Measurements from ENCODE around the gene TRAPPC4.
A peak's percentile ranks its signal among the peaks of the same experiment; 100 is the strongest.
"Not testable (repeated sequence)": the region's sequence is repeated elsewhere in the genome, so short reads cannot be mapped to it uniquely, and the experiment has no call there.

The TRAPPC4 gene, protein sequence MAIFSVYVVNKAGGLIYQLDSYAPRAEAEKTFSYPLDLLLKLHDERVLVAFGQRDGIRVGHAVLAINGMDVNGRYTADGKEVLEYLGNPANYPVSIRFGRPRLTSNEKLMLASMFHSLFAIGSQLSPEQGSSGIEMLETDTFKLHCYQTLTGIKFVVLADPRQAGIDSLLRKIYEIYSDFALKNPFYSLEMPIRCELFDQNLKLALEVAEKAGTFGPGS

DNA sequence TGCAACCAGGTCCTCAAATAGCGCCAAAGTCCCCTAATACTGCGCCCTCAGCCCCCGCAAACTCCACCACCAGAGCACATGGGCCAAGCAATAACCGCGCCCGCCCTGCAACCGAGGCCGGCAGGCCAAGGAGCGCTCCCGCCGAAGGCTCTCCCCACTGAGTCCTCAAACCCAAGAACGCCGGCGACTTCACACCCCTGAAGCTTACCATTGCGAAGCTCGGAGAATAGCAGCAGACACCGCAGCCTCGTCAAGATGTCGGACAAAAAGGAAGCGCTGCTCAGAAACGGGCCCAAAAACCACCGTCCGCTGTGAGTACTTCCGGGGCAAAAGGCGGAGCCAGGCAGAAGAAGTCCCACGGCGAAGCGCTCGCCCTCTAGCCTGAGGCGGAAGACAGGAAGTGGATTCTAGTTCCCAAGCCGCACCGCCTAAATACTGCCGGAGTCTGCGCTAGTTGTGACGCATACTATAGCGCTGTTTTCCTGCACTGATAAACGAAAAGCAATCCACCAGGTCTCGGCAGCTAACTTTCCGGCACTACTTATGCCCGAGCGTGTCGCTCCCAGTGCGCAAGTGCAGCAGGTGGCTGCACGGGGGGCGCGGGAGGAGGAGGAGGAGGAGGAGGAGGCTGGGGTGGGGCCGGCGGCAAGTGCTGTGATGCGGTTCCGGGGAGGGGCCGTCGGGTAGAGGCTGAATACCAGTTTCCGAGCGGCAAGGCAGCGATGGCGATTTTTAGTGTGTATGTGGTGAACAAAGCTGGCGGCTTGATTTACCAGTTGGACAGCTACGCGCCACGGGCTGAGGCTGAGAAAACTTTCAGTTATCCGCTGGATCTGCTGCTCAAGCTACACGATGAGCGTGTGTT is at the start of gene TRAPPC4, which contains the start of gene RPS25:
Gene TRAPPC4 (plus strand): TSS at position 693 of the 865 bp plus-strand sequence. CDS start 30 bp downstream, at position 723.
Gene RPS25 (minus strand): TSS at position 270 of the 865 bp plus-strand sequence. CDS start 59 bp downstream, at position 211.
- DNase-seq (ENCODE audit: low spot score), result peak; percentile 96

DNA sequence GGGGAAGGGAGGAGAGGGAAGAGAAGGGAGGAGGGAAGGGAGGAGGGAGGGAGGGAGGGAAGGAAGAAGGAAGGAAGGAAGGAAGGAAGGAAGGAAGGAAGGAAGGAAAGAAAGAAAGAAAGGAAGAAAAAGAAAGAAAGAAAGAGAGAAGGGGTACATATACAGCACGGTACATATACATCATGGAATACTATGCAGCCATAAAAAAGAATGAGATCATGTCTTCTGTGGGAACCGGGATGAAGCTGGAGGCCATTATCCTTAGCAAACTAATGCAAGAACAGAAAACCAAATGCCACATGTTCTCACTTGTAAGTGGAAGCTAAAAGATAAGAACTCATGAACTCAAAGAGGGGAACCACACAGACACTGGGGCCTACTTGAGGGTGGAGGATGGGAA is 49.1 kb upstream of the TRAPPC4 start:
- DNase-seq (ENCODE audit: low spot score), result not testable (repeated sequence)

DNA sequence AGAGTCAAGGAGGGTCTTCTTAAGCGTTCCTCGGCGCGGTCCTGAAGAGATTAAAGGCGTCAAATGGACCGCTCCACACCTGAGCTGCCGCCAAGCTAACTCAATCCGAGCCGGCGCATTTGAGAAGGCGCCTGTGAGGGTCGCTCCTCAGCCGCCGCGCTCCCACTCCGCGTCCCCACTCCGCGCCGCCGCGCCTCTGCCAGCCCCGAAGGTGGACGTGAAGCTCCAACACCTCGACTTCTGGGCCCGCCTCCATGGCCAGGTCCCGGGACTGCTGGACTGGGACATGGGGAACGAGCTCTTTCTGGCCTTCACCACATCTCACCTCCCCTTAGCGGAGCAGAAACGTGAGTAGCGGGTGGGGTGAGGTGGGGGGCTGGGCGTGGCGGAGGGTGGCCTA is 46.9 kb upstream of the TRAPPC4 start, which contains the start of gene FOXR1:
Gene FOXR1 (plus strand): TSS at position 116 of the 400 bp plus-strand sequence. CDS start 171 bp downstream, at position 287.
- DNase-seq (ENCODE audit: low spot score), result no peak

DNA sequence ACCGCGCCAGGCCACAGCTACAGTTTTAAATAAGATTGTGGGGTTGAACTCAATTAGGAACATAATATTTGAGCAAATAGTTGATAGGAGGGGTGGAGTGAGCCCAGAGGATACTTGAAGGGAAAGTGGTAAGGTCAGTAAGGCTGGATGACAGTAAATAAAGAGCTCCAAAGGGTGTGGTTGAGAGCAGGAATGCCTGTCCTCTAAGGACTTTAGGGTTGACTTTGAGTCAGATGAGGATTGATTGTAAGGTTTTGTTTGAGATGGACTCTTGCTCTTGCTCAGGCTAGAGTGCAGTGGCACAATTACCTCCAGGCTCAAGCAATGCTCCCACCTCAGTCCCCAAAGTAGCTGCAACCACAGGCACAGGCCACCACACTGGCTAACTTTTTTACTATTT is 44.6 kb upstream of the TRAPPC4 start:
- no peak for DNase-seq (ENCODE audit: low spot score)

DNA sequence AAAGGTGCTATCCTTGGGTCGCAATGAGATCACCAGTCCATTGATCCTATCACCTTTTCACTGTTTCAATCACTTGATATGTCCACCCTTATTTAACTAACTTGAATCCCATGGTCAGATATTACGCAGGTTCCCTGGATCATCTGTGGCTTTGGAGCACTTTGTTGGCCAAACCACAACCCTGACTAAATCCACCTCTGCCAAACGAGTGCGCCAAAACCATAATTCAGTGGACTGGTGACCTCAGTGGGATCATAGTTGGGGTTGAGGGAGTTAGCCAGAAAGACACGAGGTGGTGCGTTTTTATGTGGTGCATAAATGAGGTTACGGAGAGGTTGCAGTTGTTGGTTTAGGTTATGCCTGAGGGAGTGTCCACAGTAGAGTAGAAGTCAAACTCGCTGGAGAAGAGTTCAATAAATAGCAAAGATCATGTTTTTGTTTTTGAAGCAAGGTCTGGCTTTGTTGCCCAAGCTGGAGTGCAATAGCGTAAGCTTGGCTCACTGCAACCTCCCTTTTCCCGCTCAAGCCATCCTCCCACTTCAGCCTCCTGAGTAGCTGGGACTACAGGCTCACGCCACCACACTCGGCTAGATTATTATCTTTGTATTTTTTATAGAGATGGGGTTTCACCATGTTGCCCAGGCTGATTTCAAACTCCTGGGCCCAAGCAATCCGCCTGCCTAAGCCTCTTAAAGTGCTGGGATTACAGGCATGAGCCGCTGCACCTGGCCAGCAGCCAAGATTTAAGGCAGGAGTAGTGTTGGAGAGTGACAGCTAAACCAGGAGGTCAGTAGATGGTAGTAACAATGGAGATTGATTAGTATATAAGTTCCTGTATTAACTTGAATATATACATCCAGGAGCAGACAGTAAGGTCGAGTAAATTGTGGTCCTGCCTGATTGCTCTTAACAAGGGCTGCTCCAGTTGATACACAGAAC is 42.5 kb upstream of the TRAPPC4 start:
- DNase-seq (ENCODE audit: low spot score), result no peak

DNA sequence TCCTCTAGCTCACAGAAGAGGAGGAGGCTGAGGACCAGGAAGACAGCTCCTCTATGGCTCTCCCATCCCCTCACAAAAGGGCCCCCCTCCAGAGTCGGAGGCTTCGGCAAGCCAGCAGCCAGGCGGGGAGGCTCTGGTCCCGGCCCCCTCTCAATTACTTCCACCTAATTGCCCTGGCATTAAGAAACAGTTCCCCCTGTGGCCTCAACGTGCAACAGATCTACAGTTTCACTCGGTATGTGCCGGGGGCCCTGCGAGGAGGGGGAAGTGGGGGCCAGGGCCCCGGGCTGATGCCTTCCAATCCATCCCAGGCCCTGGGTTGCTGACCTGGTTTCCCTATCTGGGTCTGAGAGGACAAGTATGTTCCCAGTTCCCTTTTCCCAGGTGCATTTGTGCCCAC is 39.1 kb upstream of the TRAPPC4 start:
- no peak for DNase-seq (ENCODE audit: low spot score)

DNA sequence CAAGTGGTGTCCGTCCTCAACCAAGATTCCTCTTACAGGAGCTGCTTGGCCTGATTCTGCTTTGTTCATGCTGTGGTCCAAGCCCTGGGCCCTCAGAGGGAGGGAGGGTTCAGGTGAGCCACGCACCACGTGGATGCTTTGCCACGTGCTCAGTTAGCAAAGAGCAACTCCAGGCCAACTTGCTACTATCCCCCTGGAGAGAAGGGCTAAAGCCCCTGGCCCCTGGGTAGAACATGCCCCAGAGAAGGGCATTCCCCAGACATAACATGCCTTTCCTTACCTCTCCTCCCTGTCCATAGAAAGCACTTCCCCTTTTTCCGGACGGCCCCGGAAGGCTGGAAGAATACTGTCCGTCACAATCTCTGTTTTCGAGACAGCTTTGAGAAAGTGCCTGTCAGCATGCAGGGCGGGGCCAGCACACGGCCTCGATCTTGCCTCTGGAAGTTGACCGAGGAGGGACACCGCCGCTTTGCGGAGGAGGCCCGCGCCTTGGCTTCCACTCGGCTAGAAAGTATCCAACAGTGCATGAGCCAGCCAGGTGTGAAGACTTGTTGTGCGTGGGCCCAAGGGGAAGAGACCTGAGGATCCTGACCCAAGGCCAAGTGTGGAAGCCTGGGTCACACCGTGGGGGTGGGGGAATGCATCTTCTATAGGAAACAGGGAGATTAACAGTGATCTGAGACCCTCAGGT is 38.2 kb upstream of the TRAPPC4 start:
- DNase-seq (ENCODE audit: low spot score), result peak; percentile 48

DNA sequence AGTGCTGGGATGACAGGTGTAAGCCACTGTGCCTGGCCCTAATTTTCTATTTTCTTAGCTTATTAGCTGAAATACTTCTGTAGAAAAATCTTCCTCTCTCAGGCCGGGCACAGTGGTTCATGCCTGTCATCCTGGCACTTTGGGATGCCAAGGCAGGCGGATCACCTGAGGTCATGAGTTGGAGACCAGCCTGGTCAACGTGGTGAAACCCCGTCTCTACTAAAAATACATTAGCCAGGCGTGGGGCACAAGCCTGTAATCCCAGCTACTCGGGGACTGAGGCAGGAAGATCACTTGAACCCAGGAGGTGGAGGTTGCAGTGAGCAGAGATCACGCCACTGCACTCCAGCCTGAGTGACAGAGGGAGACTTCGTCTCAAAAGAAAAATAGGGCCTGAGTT is 34.2 kb upstream of the TRAPPC4 start:
- DNase-seq (ENCODE audit: low spot score), result not testable (repeated sequence)

DNA sequence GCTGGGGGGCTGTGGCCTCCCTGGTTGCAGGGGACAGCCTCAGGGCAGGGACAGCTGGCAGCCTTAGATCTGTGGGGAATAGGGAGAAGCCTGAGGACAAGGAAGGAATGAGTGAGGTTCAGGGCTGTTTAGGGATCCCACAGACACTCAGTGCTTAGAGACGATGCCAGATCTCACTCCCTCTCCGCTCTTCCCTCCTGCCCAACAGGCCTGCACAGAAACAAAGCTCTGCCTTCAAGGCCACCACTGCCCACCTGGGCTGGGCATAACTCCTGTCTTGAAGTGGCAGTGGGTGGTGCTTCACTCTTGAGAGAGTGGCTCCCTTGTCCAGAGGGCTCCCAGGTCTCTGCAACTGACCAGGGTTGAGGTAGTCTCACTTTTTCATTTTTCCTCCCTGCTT is 33.7 kb upstream of the TRAPPC4 start:
- no peak for DNase-seq (ENCODE audit: low spot score)

DNA sequence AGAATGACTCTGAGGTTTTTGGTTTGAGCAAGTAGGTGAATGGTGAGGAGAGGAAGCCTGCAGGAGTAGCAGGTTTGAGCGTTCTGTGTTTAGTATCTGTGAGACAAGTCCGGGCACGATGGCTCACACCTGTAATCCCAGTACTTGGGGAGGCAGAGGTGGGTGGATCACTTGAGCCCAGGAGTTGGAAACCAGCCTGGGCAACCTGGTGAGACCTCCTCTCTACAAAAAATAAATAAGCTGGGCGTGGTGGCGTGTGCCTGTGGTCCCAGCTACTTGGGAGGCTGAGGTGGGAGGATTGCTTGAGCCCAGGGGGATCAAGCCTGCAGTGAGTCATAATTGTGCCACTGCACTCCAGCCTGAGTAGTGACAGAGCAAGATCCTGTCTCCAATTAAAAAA is 30.3 kb upstream of the TRAPPC4 start:
- no peak for DNase-seq (ENCODE audit: low spot score)

DNA sequence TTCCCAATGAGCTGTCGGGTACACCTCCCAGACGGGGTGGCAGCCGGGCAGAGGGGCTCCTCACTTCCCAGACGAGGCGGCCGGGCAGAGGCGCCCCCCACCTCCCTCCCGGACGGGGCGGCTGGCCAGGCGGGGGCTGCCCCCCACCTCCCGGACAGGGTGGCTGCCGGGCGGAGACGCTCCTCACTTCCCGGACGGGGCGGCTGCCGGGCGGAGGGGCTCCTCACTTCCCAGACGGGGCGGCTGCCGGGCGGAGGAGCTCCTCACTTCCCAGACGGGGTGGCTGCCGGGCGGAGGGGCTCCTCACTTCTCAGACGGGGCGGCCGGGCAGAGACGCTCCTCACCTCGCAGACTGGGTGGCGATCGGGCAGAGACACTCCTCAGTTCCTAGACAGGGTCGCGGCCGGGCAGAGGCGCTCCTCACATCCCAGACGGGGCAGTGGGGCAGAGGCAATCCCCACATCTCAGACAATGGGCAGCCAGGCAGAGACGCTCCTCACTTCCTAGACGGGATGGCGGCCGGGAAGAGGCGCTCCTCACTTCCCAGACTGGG is 27.0 kb upstream of the TRAPPC4 start:
- not testable (repeated sequence) for DNase-seq (ENCODE audit: low spot score)

DNA sequence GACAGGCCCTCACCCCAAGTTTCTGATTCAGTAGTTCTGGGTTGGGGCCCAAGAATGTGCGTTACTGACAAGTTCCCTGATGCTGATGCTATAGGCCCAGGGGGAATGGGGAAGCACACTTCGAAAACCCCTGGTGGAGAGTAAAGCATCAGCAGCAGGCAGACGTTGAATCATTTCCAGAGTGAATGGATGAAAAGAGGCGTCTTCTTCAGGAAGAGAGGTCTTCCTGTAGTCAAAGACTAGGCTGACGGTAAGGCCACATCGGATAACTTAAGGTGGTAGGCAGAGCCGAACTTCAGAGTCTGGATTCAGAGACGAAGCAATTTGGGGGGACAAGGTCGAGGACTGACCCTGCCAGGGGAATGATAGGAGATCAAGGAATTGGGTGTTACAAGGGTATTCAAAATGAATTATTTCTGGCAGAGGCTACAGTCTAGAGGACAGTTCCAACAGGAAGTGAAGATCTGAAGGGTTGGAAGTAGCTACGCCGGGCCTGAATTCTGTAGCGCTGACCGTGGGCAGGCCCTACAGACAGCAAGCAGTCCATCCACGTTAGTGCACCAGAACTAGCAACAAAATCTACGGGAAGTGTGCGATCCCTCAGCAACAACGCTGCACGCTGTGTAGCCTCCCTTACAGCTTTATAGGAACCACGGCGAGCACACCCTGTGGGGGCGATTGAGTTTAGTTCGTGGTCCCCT is 21.5 kb upstream of the TRAPPC4 start:
- DNase-seq (ENCODE audit: low spot score), result peak; percentile 50

DNA sequence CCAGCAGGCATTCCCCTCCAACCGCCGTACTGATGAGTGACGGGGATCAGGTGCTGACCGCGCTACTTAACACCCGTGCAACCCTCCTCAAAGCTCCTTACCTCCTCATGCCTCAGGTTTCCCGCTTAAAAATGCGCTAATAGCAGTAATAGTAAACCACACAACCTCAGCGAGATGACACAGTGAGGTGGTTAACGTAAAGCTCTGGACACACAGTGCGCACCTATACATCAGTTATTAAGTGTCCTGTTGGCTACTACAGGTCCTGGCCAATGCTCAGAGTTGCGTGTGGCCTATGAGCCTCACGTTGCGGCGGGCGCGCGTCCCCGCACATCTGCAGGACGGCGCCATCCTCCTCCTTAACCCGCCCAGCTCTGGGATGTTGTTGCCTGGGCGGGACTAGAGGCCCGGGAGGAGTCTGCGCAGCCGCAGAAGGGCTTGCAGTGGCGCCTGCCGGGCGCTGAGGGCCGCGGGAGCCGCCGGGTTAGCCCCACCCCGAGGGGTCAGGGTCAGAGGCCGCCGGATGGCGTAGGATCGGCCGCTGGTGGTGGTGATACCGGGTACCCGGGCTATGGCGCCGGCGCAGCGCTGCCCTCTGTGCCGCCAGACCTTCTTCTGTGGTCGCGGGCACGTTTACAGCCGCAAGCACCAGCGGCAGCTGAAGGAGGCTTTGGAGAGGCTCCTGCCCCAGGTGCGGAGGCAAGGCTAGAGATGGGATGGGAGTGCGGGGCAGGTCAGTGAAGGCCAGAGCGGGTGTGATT is 20.8 kb upstream of the TRAPPC4 start, which contains the start of gene CENATAC:
Gene CENATAC (plus strand): TSS at position 512 of the 761 bp plus-strand sequence. CDS start 60 bp downstream, at position 572.
- DNase-seq (ENCODE audit: low spot score), result peak; percentile 100

DNA sequence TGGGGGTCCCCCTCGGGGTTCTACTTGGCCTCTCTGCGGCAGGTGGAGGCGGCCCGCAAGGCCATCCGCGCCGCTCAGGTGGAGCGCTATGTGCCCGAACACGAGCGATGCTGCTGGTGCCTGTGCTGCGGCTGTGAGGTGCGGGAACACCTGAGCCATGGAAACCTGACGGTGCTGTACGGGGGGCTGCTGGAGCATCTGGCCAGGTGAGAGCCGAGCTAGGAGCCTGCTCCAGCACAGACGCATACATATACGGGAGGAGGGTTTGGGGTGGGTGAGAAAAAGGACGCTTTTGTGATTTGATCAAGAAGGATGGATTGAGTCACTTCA is 20.2 kb upstream of the TRAPPC4 start:
- no peak for DNase-seq (ENCODE audit: low spot score)

DNA sequence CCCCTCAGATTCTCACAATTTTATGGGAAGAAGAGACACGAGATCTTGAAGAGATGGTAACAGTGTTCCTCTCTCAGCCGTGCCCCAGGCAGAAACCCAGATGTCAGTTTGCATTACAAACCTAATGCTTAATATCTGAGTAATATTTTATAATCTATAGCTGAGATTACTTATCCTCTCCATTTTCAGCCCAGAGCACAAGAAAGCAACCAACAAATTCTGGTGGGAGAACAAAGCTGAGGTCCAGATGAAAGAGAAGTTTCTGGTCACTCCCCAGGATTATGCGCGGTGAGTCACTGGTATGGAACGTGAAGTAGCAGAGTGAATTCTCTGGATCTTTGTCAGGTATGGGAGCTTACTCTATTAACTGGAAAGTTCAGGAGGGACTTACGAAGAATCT is 19.7 kb upstream of the TRAPPC4 start:
- DNase-seq (ENCODE audit: low spot score), result peak; percentile 59

DNA sequence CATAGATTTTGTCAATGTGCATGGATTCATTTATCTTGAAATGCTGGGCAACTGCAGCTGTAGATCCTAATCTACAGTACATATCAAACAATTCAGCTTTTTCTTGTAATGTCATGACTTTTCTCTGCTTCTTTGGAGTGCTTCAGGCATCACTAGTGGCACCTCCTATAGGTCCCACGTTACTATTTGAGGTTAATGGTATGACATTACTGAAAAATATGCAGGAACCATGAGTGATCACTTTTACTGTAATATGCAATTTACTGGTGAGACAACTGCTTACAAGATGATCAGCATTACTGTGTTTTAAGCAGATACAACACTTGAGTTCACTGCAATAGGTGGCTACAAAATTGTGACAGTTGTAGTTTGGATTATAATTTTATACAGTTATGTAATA is 17.7 kb upstream of the TRAPPC4 start:
- no peak for DNase-seq (ENCODE audit: low spot score)

DNA sequence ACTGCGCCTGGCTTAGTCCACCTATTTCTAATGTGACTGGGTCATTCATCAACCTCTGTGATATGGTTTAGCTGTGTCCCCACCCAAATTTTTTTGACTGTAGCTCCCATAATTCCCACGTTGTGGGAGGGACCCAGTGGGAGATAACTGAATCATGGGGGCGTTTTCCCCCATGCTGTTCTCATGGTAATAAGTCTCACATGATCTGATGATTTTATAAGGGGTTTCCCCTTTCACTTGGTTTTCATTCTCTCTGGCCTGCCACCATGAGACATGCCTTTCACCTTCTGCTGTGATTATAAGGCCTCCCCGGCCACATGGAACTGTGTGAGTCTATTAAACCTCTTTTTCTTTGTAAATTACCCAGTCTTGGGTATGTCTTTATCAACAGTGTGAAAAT is 11.9 kb upstream of the TRAPPC4 start:
- no peak for DNase-seq (ENCODE audit: low spot score)

DNA sequence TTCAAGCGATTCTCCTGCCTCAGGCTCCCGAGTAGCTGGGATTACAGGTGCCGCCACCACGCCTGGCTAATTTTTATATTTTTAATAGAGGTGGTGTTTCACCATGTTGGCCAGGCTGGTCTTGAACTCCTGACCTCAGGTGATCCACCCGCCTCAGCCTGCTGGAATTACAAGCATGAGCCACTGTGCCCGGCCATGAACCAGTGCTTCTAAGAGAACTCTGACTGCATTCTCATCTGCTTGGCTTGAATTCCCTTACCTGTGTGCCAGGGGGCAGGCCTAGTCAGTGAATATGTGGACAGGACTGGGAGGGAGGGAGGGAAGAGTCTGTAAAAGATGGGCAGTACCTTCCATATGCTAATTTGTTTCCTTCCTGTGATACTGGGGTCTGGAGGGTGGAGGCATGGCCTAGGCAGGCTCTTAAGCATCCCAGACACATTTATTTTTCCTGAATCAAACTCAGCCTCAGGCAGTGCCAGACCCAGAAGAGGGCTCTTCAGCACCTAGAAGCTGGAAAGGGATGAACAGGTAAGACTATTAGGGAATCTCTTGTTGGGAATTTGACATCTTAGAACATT is 7.0 kb upstream of the TRAPPC4 start:
- DNase-seq (ENCODE audit: low spot score), result no peak

DNA sequence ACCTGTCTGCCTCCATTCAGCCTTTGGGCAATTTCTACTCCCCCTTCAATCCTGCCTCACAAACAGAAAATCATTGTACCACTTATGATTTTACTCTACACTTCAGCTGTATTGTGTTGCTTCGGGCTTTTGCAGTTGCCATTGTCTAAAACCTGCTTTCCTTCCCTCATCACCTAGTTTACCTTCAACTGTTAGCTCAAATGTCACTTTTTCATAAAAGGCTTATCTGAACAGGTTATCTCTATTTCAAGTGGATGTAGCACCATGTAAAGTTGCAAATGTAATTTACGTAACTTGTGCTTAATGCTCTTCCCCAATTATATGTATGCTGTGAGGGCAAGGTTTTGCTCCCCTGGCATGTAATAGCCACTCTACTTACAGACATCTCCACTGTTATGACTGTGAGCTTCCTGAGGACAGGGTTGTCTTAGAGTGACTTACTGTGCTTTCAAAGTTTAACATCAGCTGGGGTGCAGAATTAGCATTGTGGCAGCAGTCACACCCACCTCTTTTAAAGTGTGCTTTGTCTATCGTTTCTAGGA is 5.9 kb upstream of the TRAPPC4 start:
- DNase-seq (ENCODE audit: low spot score), result no peak

Data from AG20443 (cell line).